Stimulated activated naive CD8-positive, alpha-beta T cell treated with anti-CD3 and anti-CD28 coated beads, Interleukin-15, amount 100 ng/mL, for 72 hours (primary cell): ENCODE results near the gene RPL3.
A peak's percentile ranks its signal among the peaks of the same experiment; 100 is the strongest.

ENCODE experiments used
- ATAC-seq: fragments of 150-1000 bp; cut with Tn5 transposase; 2 replicates; pipeline ENCODE4 v1.10.0; 2021; ENCODE audit warnings: mild to moderate bottlenecking, moderate library complexity
- DNase-seq, 2 donors: peaks; one replicate each; pipeline ENCODE4 v3.0.0; 2021 to 2022
- H3K27ac Mint-ChIP-seq, 2 donors: one replicate each; pipeline ENCODE4 v1.8.0; 2022; ENCODE audit warnings: mild to moderate bottlenecking in 2 of 2, mixed read lengths in 2 of 2, moderate library complexity in 2 of 2
- H3K27me3 Mint-ChIP-seq: one replicate; pipeline ENCODE4 v1.8.0; 2022; ENCODE audit warnings: mixed read lengths
- H3K4me1 Mint-ChIP-seq: one replicate; pipeline ENCODE4 v1.8.0; 2022; ENCODE audit warnings: mild to moderate bottlenecking, mixed read lengths
- H3K4me3 Mint-ChIP-seq, 2 donors: one replicate each; pipeline ENCODE4 v1.8.0; 2022; ENCODE audit warnings: mild to moderate bottlenecking in 2 of 2, mixed read lengths in 2 of 2, moderate library complexity in 1 of 2
- H3K9me3 Mint-ChIP-seq, 2 donors: one replicate each; pipeline ENCODE4 v1.8.0; 2022; ENCODE audit warnings: mixed read lengths in 2 of 2

RPL3 gene

GRCh38 chr22:39288135-39288898, 31.1 kb downstream of the RPL3 start:
- DNase-seq, result no peak
- no peak overlapping the region for H3K27ac Mint-ChIP-seq
- H3K4me1 Mint-ChIP-seq, result peaks cover 5% of the 10 kb centered on the region
- no peaks in the 10 kb centered on the region for H3K9me3 Mint-ChIP-seq
- no peak overlapping the region for H3K4me3 Mint-ChIP-seq
- no peak for ATAC-seq
- H3K27me3 Mint-ChIP-seq, result no peaks in the 10 kb centered on the region

- Mint-ChIP-seq H3K9me3 (no peaks in the 10 kb centered on the region), H3K4me1 (peaks cover 7% of the 10 kb centered on the region), H3K27me3 (peaks cover 9% of the 10 kb centered on the region), H3K27ac (peak overlapping the region in 1 of 2 donors; percentile 33), H3K4me3 (no peak overlapping the region)
- ATAC-seq, result no peak
- no peak for DNase-seq
These were observed 32.2 kb downstream of the RPL3 start for GRCh38 chr22:39287076-39287725.

GRCh38 chr22:39284983-39285382, 34.4 kb downstream of the RPL3 start:
- DNase-seq (no peak), ATAC-seq (no peak)
- peaks cover 20% of the 10 kb centered on the region for H3K27me3 Mint-ChIP-seq
- H3K4me3 Mint-ChIP-seq, result no peak overlapping the region
- no peaks in the 10 kb centered on the region for H3K9me3 Mint-ChIP-seq
- H3K4me1 Mint-ChIP-seq, result peaks cover 7% of the 10 kb centered on the region
- no peak overlapping the region for H3K27ac Mint-ChIP-seq

- no peak for DNase-seq
- Mint-ChIP-seq H3K4me3 (no peak overlapping the region), H3K4me1 (peaks cover 7% of the 10 kb centered on the region), H3K27ac (no peak overlapping the region), H3K9me3 (no peaks in the 10 kb centered on the region), H3K27me3 (peaks cover 26% of the 10 kb centered on the region)
- no peak for ATAC-seq
These were observed 35.1 kb downstream of the RPL3 start for GRCh38 chr22:39284142-39284980.

DNA sequence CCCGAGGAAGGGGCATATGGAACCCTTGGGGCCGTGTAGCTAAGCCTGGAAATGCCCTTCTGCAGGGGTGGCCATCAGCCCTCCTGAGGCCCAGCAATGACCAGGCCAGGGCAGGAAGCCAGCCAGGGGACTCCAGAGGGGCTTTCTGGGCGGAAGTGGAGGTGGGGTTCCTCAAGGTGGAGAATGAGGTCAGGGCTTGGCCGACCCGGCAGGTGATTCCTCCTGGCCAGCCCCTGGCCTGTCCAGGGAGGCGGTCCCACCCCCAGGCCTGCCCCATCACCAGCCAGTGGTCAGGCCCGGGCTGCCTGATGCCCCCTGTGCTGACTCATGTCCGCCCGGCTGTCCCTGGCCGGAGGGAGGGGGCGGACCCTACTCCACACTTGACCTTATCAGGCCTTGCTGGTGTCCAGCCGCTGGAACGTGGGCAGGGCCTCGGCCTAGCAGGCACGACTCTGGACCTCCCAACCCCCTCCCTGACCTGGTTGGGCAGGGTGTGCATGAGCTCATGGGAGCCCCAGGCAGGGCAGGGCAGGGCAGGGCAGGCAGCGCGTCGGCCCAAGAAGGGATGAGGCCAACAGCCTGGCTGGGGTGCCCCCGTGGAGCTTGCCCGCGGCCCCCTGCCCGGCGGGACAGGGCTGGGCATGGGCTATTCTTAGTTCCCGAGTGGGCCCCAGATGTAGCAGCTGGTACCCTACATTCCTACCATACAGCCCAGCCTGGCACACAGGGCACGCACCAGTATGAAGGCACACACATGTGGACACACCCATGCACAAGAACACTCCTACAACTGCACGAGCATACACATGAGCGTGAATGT, 35.9 kb downstream of the RPL3 start:
- H3K4me3 Mint-ChIP-seq, result no peak overlapping the region
- DNase-seq (no peak), ATAC-seq (no peak)
- H3K27ac Mint-ChIP-seq, result peak overlapping the region in 1 of 2 donors; percentile 68
- H3K9me3 Mint-ChIP-seq, result no peaks in the 10 kb centered on the region
- H3K27me3 Mint-ChIP-seq, result peaks cover 34% of the 10 kb centered on the region
- peaks cover 7% of the 10 kb centered on the region for H3K4me1 Mint-ChIP-seq

DNA sequence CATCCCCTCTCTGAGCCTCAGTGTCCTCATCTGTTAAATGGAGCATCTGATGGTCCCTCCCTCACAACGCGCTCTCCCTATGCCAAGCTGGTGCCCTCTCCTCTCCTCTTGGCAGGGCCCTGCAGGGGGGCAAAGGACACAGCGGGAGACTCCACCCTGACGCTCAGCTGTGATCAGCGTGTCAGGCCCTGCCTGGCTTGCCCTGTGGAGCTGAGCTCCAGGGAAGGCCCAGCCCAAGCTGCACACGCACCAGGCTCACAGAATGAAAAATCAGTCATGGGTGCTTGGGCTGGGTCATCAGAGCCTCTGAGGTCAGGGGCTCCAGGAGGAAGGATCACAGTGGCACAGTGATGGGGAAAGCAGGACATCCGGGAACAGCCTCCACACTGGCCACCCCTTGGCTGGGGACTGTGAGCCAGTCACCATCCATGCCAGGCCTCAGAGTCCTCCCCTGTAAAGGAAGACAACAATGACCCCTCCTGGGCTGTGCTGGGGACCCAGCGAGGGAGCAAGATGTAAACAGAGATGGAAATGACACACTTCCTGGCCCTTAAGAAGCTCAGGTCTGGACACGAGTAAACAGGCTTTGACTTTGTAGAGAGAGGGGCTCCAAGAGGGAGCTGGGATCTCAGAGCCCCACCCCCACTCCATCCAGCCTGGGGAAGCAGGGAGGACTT, 36.6 kb downstream of the RPL3 start:
- no peak for ATAC-seq
- H3K4me1 Mint-ChIP-seq, result peaks cover 7% of the 10 kb centered on the region
- H3K27me3 Mint-ChIP-seq, result peaks cover 37% of the 10 kb centered on the region
- no peak for DNase-seq
- H3K9me3 Mint-ChIP-seq, result no peaks in the 10 kb centered on the region
- H3K27ac Mint-ChIP-seq, result peak overlapping the region; percentile 26 to 68
- no peak overlapping the region for H3K4me3 Mint-ChIP-seq

- no peak for ATAC-seq
- Mint-ChIP-seq H3K4me3 (no peak overlapping the region), H3K27me3 (peaks cover 52% of the 10 kb centered on the region), H3K9me3 (peaks cover 0 to 8% of the 10 kb centered on the region in 2 donors), H3K4me1 (peaks cover 7% of the 10 kb centered on the region), H3K27ac (no peak overlapping the region)
- no peak for DNase-seq
These were observed 38.3 kb downstream of the RPL3 start for GRCh38 chr22:39281126-39281525.

GRCh38 chr22:39280250-39280649, 39.2 kb downstream of the RPL3 start:
- ATAC-seq (no peak), DNase-seq (no peak)
- no peak overlapping the region for H3K27ac Mint-ChIP-seq
- peaks cover 7% of the 10 kb centered on the region for H3K4me1 Mint-ChIP-seq
- peaks cover 60% of the 10 kb centered on the region for H3K27me3 Mint-ChIP-seq
- H3K4me3 Mint-ChIP-seq, result no peak overlapping the region
- peaks cover 0 to 8% of the 10 kb centered on the region in 2 donors for H3K9me3 Mint-ChIP-seq

DNA sequence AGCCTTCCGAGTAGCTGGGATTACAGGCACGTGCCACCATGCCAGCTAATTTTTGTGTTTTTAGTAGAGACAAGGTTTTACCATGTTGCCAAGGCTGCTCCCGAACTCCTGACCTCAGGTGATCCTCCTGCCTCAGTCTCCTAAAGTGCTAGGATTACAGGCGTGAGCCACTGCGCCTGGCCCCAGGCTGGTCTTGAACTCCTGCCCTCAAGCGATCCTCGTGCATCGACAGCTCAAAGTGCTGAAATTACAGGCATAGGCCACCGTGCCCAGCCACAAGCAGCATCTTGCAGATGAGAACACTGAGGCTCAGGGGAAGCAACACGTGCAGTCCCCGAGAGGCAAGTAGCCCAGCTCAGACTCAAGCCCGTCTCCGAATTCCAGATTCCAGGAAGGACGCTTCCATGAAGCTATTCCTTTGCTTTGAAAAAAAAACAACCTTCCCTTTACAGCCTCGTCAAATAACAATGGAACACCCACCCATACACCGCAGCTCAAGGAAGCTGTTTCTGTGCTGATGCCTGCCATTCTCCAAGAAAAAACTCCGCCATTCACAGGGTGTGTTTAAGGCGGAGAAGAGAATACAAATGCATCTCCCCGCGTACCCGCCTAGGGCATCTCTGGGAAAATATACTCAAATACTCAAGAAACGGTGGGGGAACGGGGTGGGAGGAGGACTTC, 40.1 kb downstream of the RPL3 start:
- H3K4me3 Mint-ChIP-seq, result no peak overlapping the region

GRCh38 chr22:39278040-39278439, 41.4 kb downstream of the RPL3 start:
- no peak overlapping the region for H3K27ac Mint-ChIP-seq
- H3K4me1 Mint-ChIP-seq, result peaks cover 7% of the 10 kb centered on the region
- peaks cover 0 to 8% of the 10 kb centered on the region in 2 donors for H3K9me3 Mint-ChIP-seq
- ATAC-seq, result no peak
- peaks cover 60% of the 10 kb centered on the region for H3K27me3 Mint-ChIP-seq
- no peak overlapping the region for H3K4me3 Mint-ChIP-seq
- no peak for DNase-seq

More for the DNA sequence above, 40.1 kb downstream of the RPL3 start:
- no peak for DNase-seq
- no peak overlapping the region for H3K27ac Mint-ChIP-seq
- H3K4me1 Mint-ChIP-seq, result peaks cover 7% of the 10 kb centered on the region
- peaks cover 60% of the 10 kb centered on the region for H3K27me3 Mint-ChIP-seq
- no peak for ATAC-seq
- H3K9me3 Mint-ChIP-seq, result peaks cover 0 to 8% of the 10 kb centered on the region in 2 donors

GRCh38 chr22:39277142-39277607, 42.2 kb downstream of the RPL3 start:
- ATAC-seq (no peak), DNase-seq (no peak)
- H3K27ac Mint-ChIP-seq, result no peak overlapping the region
- peaks cover 0 to 8% of the 10 kb centered on the region in 2 donors for H3K9me3 Mint-ChIP-seq
- H3K27me3 Mint-ChIP-seq, result peaks cover 52% of the 10 kb centered on the region
- no peak overlapping the region for H3K4me3 Mint-ChIP-seq
- H3K4me1 Mint-ChIP-seq, result no peaks in the 10 kb centered on the region

DNA sequence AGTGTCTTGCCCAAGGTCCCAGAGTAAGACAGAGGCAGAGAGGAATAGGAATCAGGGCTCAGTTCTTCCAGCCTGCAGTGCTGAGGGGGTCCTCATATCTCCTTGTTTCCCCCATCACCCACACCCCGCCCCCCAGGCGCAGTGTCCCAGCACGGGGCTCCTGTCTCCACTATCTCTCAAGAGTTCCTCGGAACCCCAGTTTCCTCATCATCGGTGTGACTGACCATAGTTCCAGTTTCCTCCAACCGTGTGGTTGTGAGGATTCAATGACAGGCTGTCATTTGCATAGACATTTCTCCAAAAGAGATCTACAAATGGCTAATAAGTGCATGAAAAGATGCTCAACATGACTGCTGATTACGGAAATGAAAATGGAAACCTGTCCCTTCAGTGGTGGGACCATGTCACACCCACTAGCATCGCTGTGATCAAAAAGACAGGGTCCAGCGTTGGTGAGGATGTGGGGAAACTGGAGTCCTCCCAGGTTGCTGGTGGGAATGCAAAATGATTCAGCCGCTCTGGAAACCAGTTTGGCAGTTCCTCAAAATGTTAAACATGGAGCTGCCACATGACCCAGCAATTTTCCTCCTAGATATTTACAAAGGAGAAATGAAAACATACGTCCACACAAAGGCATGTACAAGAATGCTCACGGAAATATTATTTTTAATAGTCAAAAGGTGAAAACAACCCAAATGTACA, 42.8 kb downstream of the RPL3 start:
- Mint-ChIP-seq H3K4me3 (no peak overlapping the region), H3K9me3 (peaks cover 0 to 8% of the 10 kb centered on the region in 2 donors), H3K27ac (no peak overlapping the region), H3K4me1 (no peaks in the 10 kb centered on the region), H3K27me3 (peaks cover 48% of the 10 kb centered on the region)
- no peak for ATAC-seq
- no peak for DNase-seq

DNA sequence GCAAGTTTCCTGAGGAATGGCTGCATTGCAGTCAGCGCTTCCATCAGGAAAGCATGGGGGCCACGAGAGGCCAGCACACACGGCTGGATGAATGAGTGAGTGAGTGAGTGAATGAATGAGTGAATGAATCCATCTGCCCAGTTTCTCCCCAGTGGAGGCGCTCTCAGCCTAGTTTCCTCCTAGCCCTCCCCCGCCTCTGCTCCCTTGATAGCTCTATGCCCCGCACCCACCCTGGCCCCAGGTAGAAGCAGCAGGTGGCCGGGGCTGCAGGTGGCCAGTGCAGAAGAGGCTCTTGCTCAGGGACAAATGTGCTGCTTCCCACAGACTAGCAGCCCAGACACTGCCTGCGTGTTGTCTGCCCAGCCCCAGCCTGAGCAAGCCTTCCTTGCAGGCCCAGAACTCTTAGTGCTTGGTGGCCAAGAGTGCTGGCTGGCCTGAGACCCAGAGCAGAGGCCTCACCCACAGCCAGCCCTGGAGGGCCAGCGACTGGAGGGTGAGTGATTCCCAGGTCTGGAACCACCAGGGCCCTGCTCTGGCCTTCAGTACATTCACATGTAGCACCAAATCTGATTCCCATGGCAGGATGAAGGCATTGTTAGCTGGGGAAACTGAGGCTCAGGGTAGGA, 43.5 kb downstream of the RPL3 start:
- Mint-ChIP-seq H3K4me3 (no peak overlapping the region), H3K27me3 (peaks cover 48% of the 10 kb centered on the region), H3K9me3 (peaks cover 0 to 8% of the 10 kb centered on the region in 2 donors), H3K4me1 (no peaks in the 10 kb centered on the region), H3K27ac (no peak overlapping the region)
- DNase-seq (no peak), ATAC-seq (no peak)
